Coronary artery (tissue), 2 donors: ENCODE measurements around the gene CDSN.

Experiments used
- DNase-seq: peaks from one replicate; pipeline ENCODE4 v3.0.0-alpha.2; 2017; ENCODE audit warnings: low spot score
- H3K27ac ChIP-seq, 2 donors: fragments of 200-600 bp; sonication (generic); one replicate each; pipeline ENCODE4 v1.5.1; 2016 to 2019
- H3K4me3 ChIP-seq: fragments of 200-600 bp; sonication (generic); 2 replicates; pipeline ENCODE4 v1.5.1; 2016; ENCODE audit warnings: mild to moderate bottlenecking, moderate library complexity
- CTCF ChIP-seq: fragments of 200-600 bp; sonication (generic); IDR thresholded peaks from one replicate; pipeline ENCODE4 v1.5.1; 2019; ENCODE audit warnings: antibody characterized with exemption

Gene CDSN

GRCh38 chr6:31092238-31092637, 28.0 kb downstream of the CDSN start:
- no peak for TF ChIP-seq CTCF
- Histone ChIP-seq H3K4me3 (no peak overlapping the region), H3K27ac (no peak overlapping the region)
- DNase-seq = no peak

GRCh38 chr6:31091680-31092079, 28.6 kb downstream of the CDSN start:
- H3K27ac ChIP-seq = no peak overlapping the region
- TF ChIP-seq CTCF = no peak
- no peak overlapping the region for H3K4me3 ChIP-seq
- DNase-seq = no peak

GRCh38 chr6:31090973-31091364, 29.3 kb downstream of the CDSN start:
- no peak for DNase-seq
- Histone ChIP-seq H3K4me3 (no peak overlapping the region), H3K27ac (no peak overlapping the region)
- no peak for TF ChIP-seq CTCF

DNA sequence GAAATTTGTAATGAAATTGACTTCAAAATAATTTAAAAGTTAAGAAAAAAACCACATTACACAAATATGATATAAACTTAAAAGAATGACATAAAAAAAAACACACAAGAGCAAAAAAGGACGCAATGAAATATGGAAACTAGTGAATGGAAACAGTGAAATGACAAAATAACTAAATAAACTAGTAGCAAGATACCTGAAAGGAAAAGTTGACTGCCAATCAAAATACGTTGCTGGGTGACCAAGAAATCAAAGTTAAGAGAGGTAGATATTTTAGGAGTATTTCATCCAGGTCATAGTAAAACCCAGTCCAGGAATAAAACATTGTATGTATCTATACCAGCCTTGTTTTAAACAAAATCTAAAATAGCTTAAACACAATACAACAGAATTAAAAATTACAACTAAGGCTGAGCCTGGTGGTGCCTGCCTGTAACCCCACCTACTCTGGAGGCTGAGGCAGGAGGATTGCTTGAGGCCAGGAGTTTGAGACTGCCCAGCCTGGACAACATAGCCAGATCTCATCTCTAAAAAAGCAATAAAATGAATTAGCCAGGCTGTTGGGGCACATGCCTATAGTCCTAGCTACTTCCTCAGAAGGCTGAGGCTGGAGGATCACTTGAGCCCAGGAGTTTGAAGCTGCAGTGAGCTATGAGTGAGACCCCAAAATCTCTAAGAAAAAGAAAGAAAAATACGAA, 29.8 kb downstream of the CDSN start:
- no peak for TF ChIP-seq CTCF
- Histone ChIP-seq H3K4me3 (no peak overlapping the region), H3K27ac (no peak overlapping the region)
- no peak for DNase-seq

- no peak for DNase-seq
- no peak overlapping the region for H3K27ac ChIP-seq
- H3K4me3 ChIP-seq = no peak overlapping the region
- no peak for TF ChIP-seq CTCF
Measured at GRCh38 chr6:31087494-31088089, 32.7 kb downstream of the CDSN start.

- TF ChIP-seq CTCF = no peak
- no peak for DNase-seq
- Histone ChIP-seq H3K4me3 (peak overlapping the region; percentile 9), H3K27ac (no peak overlapping the region)
Measured at GRCh38 chr6:31086788-31087440, 33.3 kb downstream of the CDSN start.
